ENCODE measurements around the gene EPHA10. TPM values are rescaled to one million over a fixed set of nuclear protein-coding genes. Genes with fewer than 3 reads are reported as not detected.

The EPHA10 gene
- total RNA-seq, 4 donors from 2014 or later = 0.19 to 0.49 (median 0.31) TPM; not detected in 1

- Histone ChIP-seq H3K36me3 (peaks cover 0 to 29% (median 2%) of the 10 kb centered on the region in 3 donors), H3K27ac (no peak overlapping the region), H3K27me3 (peaks cover 0 to 3% (median 0%) of the 10 kb centered on the region in 4 donors), H3K9me3 (no peaks in the 10 kb centered on the region), H3K4me3 (no peak overlapping the region), H3K4me1 (peaks cover 0 to 11% (median 7%) of the 10 kb centered on the region in 3 donors)
- no peak for DNase-seq
- WGBS, 2 donors = 50 to 88% methylated on average over 3 to 4 of the region's 5 CpGs
- intact Hi-C loops (cut with DNase I) = no loop called here
- TF ChIP-seq, protein P1, sequence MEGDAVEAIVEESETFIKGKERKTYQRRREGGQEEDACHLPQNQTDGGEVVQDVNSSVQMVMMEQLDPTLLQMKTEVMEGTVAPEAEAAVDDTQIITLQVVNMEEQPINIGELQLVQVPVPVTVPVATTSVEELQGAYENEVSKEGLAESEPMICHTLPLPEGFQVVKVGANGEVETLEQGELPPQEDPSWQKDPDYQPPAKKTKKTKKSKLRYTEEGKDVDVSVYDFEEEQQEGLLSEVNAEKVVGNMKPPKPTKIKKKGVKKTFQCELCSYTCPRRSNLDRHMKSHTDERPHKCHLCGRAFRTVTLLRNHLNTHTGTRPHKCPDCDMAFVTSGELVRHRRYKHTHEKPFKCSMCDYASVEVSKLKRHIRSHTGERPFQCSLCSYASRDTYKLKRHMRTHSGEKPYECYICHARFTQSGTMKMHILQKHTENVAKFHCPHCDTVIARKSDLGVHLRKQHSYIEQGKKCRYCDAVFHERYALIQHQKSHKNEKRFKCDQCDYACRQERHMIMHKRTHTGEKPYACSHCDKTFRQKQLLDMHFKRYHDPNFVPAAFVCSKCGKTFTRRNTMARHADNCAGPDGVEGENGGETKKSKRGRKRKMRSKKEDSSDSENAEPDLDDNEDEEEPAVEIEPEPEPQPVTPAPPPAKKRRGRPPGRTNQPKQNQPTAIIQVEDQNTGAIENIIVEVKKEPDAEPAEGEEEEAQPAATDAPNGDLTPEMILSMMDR (IDR thresholded peaks at IDR 0.05) = no peak
- no peak for TF ChIP-seq POLR2A (IDR thresholded peaks at IDR 0.05)
These were observed 87.1 kb downstream of the EPHA10 start for GRCh38 chr1:37677808-37678207.

DNA sequence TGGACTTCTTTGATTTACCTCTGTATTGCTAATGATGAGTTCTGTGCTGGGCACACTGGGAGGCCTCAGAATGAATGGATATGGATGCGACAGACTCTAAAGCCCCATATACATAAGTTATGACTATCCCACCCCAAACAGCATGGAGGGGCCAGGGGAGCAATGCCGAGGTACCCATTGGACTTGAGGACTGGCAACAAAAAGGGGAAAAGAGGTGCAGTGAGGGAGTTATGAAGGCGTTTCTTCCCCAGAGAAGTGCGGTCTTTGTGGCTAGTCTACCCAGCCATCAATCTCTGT is 87.8 kb downstream of the EPHA10 start:
- no peaks in the 10 kb centered on the region for H3K9me3 ChIP-seq
- DNase-seq = no peak
- H3K27ac ChIP-seq = peak overlapping the region in 1 of 4 donors; percentile 77
- intact Hi-C loops (cut with DNase I) = no loop called here
- 54 to 68% methylated on average over 4 of the region's 4 CpGs for WGBS, 2 donors
- no peak for TF ChIP-seq POLR2A (IDR thresholded peaks at IDR 0.05)
- TF ChIP-seq, protein P1 (IDR thresholded peaks at IDR 0.05) = no peak
- peaks cover 0 to 11% (median 7%) of the 10 kb centered on the region in 3 donors for H3K4me1 ChIP-seq
- H3K36me3 ChIP-seq = peaks cover 0 to 24% (median 0%) of the 10 kb centered on the region in 3 donors
- peaks cover 0 to 10% (median 0%) of the 10 kb centered on the region in 4 donors for H3K27me3 ChIP-seq
- H3K4me3 ChIP-seq = no peak overlapping the region

GRCh38 chr1:37676281-37677142 is 88.4 kb downstream of the EPHA10 start:
- H3K4me3 ChIP-seq = no peak overlapping the region
- intact Hi-C loops (cut with DNase I) = no loop called here
- peak overlapping the region; percentile 30 to 77 (median 58) for H3K27ac ChIP-seq
- WGBS, 2 donors = 38 to 55% methylated on average over 13 to 14 of the region's 14 CpGs
- peaks cover 0 to 11% (median 7%) of the 10 kb centered on the region in 3 donors for H3K4me1 ChIP-seq
- H3K27me3 ChIP-seq = peaks cover 0 to 14% (median 0%) of the 10 kb centered on the region in 4 donors
- no peak for DNase-seq
- TF ChIP-seq, protein P1 (IDR thresholded peaks at IDR 0.05) = no peak
- peak in 1 of 4 donors; percentile 8 for TF ChIP-seq POLR2A (IDR thresholded peaks at IDR 0.05)
- H3K9me3 ChIP-seq = no peaks in the 10 kb centered on the region
- H3K36me3 ChIP-seq = peaks cover 0 to 18% (median 0%) of the 10 kb centered on the region in 3 donors

DNA sequence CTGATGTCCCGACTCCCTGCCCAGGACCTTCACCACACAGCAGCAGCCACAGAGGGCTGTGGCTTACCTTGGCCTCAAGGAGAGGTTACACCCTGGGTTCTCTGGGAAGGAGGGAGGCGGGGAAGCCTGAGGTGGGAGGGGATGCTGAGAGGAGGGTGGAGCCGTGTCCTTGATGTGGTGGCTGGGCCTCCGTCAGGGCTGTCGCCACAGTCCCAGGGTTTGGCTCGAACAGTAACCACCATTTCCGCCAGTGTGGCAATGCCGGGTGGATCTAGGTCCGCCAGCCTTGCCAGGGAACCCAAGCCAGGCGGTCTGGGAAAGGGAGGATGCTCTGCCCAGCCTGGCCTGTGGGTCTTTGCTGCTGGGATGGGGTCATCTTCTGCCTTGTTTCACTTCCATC is 91.0 kb downstream of the EPHA10 start:
- Histone ChIP-seq H3K27ac (no peak overlapping the region), H3K9me3 (no peaks in the 10 kb centered on the region), H3K36me3 (no peaks in the 10 kb centered on the region), H3K27me3 (peaks cover 0 to 36% (median 0%) of the 10 kb centered on the region in 4 donors), H3K4me1 (peaks cover 0 to 11% (median 7%) of the 10 kb centered on the region in 3 donors), H3K4me3 (no peak overlapping the region)
- no peak for DNase-seq
- intact Hi-C loops (cut with DNase I) = no loop called here
- TF ChIP-seq POLR2A (IDR thresholded peaks at IDR 0.05) = no peak
- TF ChIP-seq, protein P1 (IDR thresholded peaks at IDR 0.05) = no peak
- 0 to 45% methylated on average over 1 to 4 of the region's 10 CpGs for WGBS, 2 donors

GRCh38 chr1:37672136-37672870 is 92.6 kb downstream of the EPHA10 start:
- Histone ChIP-seq H3K27me3 (peaks cover 0 to 51% (median 0%) of the 10 kb centered on the region in 4 donors), H3K27ac (no peak overlapping the region), H3K36me3 (no peaks in the 10 kb centered on the region), H3K4me3 (no peak overlapping the region), H3K4me1 (peaks cover 0 to 11% (median 7%) of the 10 kb centered on the region in 3 donors), H3K9me3 (no peaks in the 10 kb centered on the region)
- DNase-seq = no peak
- 69 to 73% methylated on average over 7 to 9 of the region's 9 CpGs for WGBS, 2 donors
- no peak for TF ChIP-seq POLR2A (IDR thresholded peaks at IDR 0.05)
- TF ChIP-seq, protein P1 (IDR thresholded peaks at IDR 0.05) = no peak
- intact Hi-C loops (cut with DNase I) = no loop called here

Measured in esophagus squamous epithelium (tissue), 5 donors.